Activated T-helper 1 cell treated with anti-CD3 and anti-CD28 coated beads, Interleukin-12 subunit alpha, Interleukin-12 subunit beta, Interleukin-2, Interleukin-4 antibody, amounts not matched to agents 30 ng/mL and 10 ng/mL and 1 ng/mL, durations not matched to agents 14 hours and 24 hours and 36 hours (primary cell): ENCODE data around the gene SLC38A8. TPM values are rescaled to one million over a fixed set of nuclear protein-coding genes. Genes with fewer than 3 reads are reported as not detected.

Experiments
- DNase-seq: peaks from one replicate; pipeline ENCODE4 v3.0.0; 2021; ENCODE audit warnings: low spot score
- H3K27ac Mint-ChIP-seq: one replicate; pipeline ENCODE4 v1.8.0; 2021; ENCODE audit warnings: mild to moderate bottlenecking, mixed read lengths
- H3K27me3 Mint-ChIP-seq: one replicate; pipeline ENCODE4 v1.8.0; 2022; ENCODE audit warnings: mild to moderate bottlenecking, moderate library complexity, mixed read lengths; ENCODE audit not compliant: insufficient read depth
- H3K36me3 Mint-ChIP-seq: one replicate; pipeline ENCODE4 v1.8.0; 2021; ENCODE audit warnings: low read depth, mixed read lengths
- H3K4me1 Mint-ChIP-seq: one replicate; pipeline ENCODE4 v1.8.0; 2021; ENCODE audit warnings: low read depth, mixed read lengths
- H3K4me3 Mint-ChIP-seq: one replicate; pipeline ENCODE4 v1.8.0; 2021; ENCODE audit warnings: mild to moderate bottlenecking, moderate library complexity, mixed read lengths
- H3K9me3 Mint-ChIP-seq: one replicate; pipeline ENCODE4 v1.8.0; 2021; ENCODE audit warnings: mixed read lengths
- intact Hi-C: fragments of 100-400 bp; cut with micrococcal nuclease; formaldehyde crosslinking; loops from one replicate; pipeline ENCODE4 v1.15.1; 2024
- total RNA-seq: library from RNA; stranded (reverse); gene quantifications from 2 replicates; pipeline ENCODE4 v1.2.3, GENCODE V29; 2022

Gene SLC38A8
- total RNA-seq, 1 donor from 2014 or later: not detected

- peaks cover 4% of the 10 kb centered on the region for H3K27me3 Mint-ChIP-seq
- no peak for DNase-seq
- H3K4me1 Mint-ChIP-seq: no peaks in the 10 kb centered on the region
- no peak overlapping the region for H3K4me3 Mint-ChIP-seq
- H3K27ac Mint-ChIP-seq: no peak overlapping the region
- H3K9me3 Mint-ChIP-seq: no peaks in the 10 kb centered on the region
- H3K36me3 Mint-ChIP-seq: no peaks in the 10 kb centered on the region
- intact Hi-C loops: no loop called here
These were observed 33.3 kb downstream of the SLC38A8 start for GRCh38 chr16:84009282-84009681.

- Mint-ChIP-seq H3K4me1 (no peaks in the 10 kb centered on the region), H3K9me3 (no peaks in the 10 kb centered on the region), H3K27me3 (peaks cover 4% of the 10 kb centered on the region), H3K36me3 (no peaks in the 10 kb centered on the region), H3K27ac (no peak overlapping the region), H3K4me3 (no peak overlapping the region)
- DNase-seq: no peak
- intact Hi-C loops: no loop called here
These were observed 34.6 kb downstream of the SLC38A8 start for GRCh38 chr16:84007965-84008364.

GRCh38 chr16:84007520-84007919 lies 35.1 kb downstream of the SLC38A8 start:
- DNase-seq: no peak
- Mint-ChIP-seq H3K9me3 (no peaks in the 10 kb centered on the region), H3K27ac (no peak overlapping the region), H3K4me1 (no peaks in the 10 kb centered on the region), H3K4me3 (no peak overlapping the region), H3K36me3 (no peaks in the 10 kb centered on the region), H3K27me3 (peaks cover 4% of the 10 kb centered on the region)
- intact Hi-C loops: no loop called here

GRCh38 chr16:84005391-84005790 lies 37.2 kb downstream of the SLC38A8 start:
- Mint-ChIP-seq H3K4me1 (no peaks in the 10 kb centered on the region), H3K27ac (no peak overlapping the region), H3K27me3 (peaks cover 4% of the 10 kb centered on the region), H3K36me3 (no peaks in the 10 kb centered on the region), H3K4me3 (no peak overlapping the region), H3K9me3 (no peaks in the 10 kb centered on the region)
- DNase-seq: no peak
- intact Hi-C loops: no loop called here

- Mint-ChIP-seq H3K9me3 (no peaks in the 10 kb centered on the region), H3K4me1 (no peaks in the 10 kb centered on the region), H3K4me3 (no peak overlapping the region), H3K27me3 (peaks cover 4% of the 10 kb centered on the region), H3K27ac (no peak overlapping the region), H3K36me3 (no peaks in the 10 kb centered on the region)
- intact Hi-C loops: no loop called here
- no peak for DNase-seq
These were observed 38.2 kb downstream of the SLC38A8 start for GRCh38 chr16:84004442-84004841.

GRCh38 chr16:84003038-84003437 lies 39.6 kb downstream of the SLC38A8 start:
- Mint-ChIP-seq H3K36me3 (no peaks in the 10 kb centered on the region), H3K27ac (no peak overlapping the region), H3K4me1 (no peaks in the 10 kb centered on the region), H3K9me3 (no peaks in the 10 kb centered on the region), H3K27me3 (peaks cover 4% of the 10 kb centered on the region), H3K4me3 (no peak overlapping the region)
- no peak for DNase-seq
- intact Hi-C loops: no loop called here

GRCh38 chr16:84001726-84002125 lies 40.9 kb downstream of the SLC38A8 start:
- Mint-ChIP-seq H3K4me3 (no peak overlapping the region), H3K9me3 (no peaks in the 10 kb centered on the region), H3K36me3 (no peaks in the 10 kb centered on the region), H3K4me1 (no peaks in the 10 kb centered on the region), H3K27me3 (peaks cover 4% of the 10 kb centered on the region), H3K27ac (no peak overlapping the region)
- no peak for DNase-seq
- intact Hi-C loops: no loop called here

- no peaks in the 10 kb centered on the region for H3K9me3 Mint-ChIP-seq
- peaks cover 4% of the 10 kb centered on the region for H3K27me3 Mint-ChIP-seq
- H3K27ac Mint-ChIP-seq: no peak overlapping the region
- H3K4me1 Mint-ChIP-seq: no peaks in the 10 kb centered on the region
- no peak for DNase-seq
- no peak overlapping the region for H3K4me3 Mint-ChIP-seq
- no peaks in the 10 kb centered on the region for H3K36me3 Mint-ChIP-seq
- intact Hi-C loops: no loop called here
These were observed 41.5 kb downstream of the SLC38A8 start for GRCh38 chr16:84000989-84001642.

- intact Hi-C loops: no loop called here
- no peaks in the 10 kb centered on the region for H3K36me3 Mint-ChIP-seq
- H3K27ac Mint-ChIP-seq: no peak overlapping the region
- H3K4me3 Mint-ChIP-seq: no peak overlapping the region
- no peaks in the 10 kb centered on the region for H3K9me3 Mint-ChIP-seq
- peaks cover 9% of the 10 kb centered on the region for H3K27me3 Mint-ChIP-seq
- H3K4me1 Mint-ChIP-seq: no peaks in the 10 kb centered on the region
- DNase-seq: no peak
These were observed 44.5 kb downstream of the SLC38A8 start for GRCh38 chr16:83998091-83998490.

GRCh38 chr16:83996481-83997252 lies 45.9 kb downstream of the SLC38A8 start:
- no peak for DNase-seq
- Mint-ChIP-seq H3K27me3 (peaks cover 9% of the 10 kb centered on the region), H3K4me1 (no peaks in the 10 kb centered on the region)

GRCh38 chr16:83995754-83996153 lies 46.8 kb downstream of the SLC38A8 start:
- no peak for DNase-seq
- H3K4me1 Mint-ChIP-seq: no peaks in the 10 kb centered on the region
- no peak overlapping the region for H3K4me3 Mint-ChIP-seq
- H3K36me3 Mint-ChIP-seq: no peaks in the 10 kb centered on the region
- H3K9me3 Mint-ChIP-seq: peaks cover 4% of the 10 kb centered on the region
- H3K27ac Mint-ChIP-seq: no peak overlapping the region
- H3K27me3 Mint-ChIP-seq: peaks cover 9% of the 10 kb centered on the region
- intact Hi-C loops: no loop called here

More at GRCh38 chr16:83996481-83997252, 45.9 kb downstream of the SLC38A8 start:
- H3K36me3 Mint-ChIP-seq: no peaks in the 10 kb centered on the region
- peaks cover 4% of the 10 kb centered on the region for H3K9me3 Mint-ChIP-seq
- intact Hi-C loops: no loop called here
- no peak overlapping the region for H3K4me3 Mint-ChIP-seq
- no peak overlapping the region for H3K27ac Mint-ChIP-seq

GRCh38 chr16:83994703-83995102 lies 47.9 kb downstream of the SLC38A8 start:
- no peak overlapping the region for H3K4me3 Mint-ChIP-seq

GRCh38 chr16:83994087-83994486 lies 48.5 kb downstream of the SLC38A8 start:
- H3K9me3 Mint-ChIP-seq: peaks cover 4% of the 10 kb centered on the region

More at GRCh38 chr16:83994703-83995102, 47.9 kb downstream of the SLC38A8 start:
- intact Hi-C loops: no loop called here
- peaks cover 4% of the 10 kb centered on the region for H3K9me3 Mint-ChIP-seq
- no peak overlapping the region for H3K27ac Mint-ChIP-seq
- peaks cover 9% of the 10 kb centered on the region for H3K27me3 Mint-ChIP-seq
- no peak for DNase-seq
- H3K4me1 Mint-ChIP-seq: no peaks in the 10 kb centered on the region
- H3K36me3 Mint-ChIP-seq: no peaks in the 10 kb centered on the region

More at GRCh38 chr16:83994087-83994486, 48.5 kb downstream of the SLC38A8 start:
- H3K4me3 Mint-ChIP-seq: no peak overlapping the region
- no peaks in the 10 kb centered on the region for H3K36me3 Mint-ChIP-seq
- intact Hi-C loops: no loop called here
- H3K27me3 Mint-ChIP-seq: peaks cover 9% of the 10 kb centered on the region
- H3K4me1 Mint-ChIP-seq: no peaks in the 10 kb centered on the region
- H3K27ac Mint-ChIP-seq: no peak overlapping the region
- no peak for DNase-seq
